ENCODE data around the gene TRPM2.

DNA sequence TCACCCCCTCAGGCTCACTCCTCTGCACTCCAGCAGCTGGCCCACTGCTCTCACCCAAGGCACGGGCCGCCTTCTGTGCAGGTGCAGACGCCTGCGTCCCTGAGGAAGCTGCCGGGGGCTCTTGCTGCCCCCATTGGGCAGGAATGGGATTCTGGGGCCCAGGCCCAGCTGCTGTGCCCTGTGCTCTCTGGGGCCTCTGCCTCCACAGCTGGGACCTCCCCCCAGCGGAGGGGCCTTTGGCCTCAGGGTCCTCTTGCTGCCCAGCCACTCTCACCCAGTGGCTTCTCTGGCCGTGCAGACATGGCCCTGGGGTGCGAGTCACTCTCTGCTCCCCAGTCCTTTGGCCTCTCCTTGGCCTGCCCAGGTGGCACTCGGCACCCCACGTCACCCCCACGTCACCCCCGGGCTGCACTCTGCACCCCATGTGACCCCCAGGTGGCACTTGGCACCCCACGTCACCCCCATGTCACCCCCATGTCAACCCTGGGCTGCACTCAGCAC, 82.7 kb downstream of the TRPM2 start:
- no peak for TF ChIP-seq POLR2A (IDR thresholded peaks at IDR 0.05)
- TF ChIP-seq, protein P1, sequence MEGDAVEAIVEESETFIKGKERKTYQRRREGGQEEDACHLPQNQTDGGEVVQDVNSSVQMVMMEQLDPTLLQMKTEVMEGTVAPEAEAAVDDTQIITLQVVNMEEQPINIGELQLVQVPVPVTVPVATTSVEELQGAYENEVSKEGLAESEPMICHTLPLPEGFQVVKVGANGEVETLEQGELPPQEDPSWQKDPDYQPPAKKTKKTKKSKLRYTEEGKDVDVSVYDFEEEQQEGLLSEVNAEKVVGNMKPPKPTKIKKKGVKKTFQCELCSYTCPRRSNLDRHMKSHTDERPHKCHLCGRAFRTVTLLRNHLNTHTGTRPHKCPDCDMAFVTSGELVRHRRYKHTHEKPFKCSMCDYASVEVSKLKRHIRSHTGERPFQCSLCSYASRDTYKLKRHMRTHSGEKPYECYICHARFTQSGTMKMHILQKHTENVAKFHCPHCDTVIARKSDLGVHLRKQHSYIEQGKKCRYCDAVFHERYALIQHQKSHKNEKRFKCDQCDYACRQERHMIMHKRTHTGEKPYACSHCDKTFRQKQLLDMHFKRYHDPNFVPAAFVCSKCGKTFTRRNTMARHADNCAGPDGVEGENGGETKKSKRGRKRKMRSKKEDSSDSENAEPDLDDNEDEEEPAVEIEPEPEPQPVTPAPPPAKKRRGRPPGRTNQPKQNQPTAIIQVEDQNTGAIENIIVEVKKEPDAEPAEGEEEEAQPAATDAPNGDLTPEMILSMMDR (IDR thresholded peaks at IDR 0.05), result no peak
